HG02610 (cell line): ENCODE measurements around the gene NT5C3A.
"Not testable (repeated sequence)": the region's sequence is repeated elsewhere in the genome, so short reads cannot be mapped to it uniquely, and the experiment has no call there.

ENCODE experiments used
- ATAC-seq: cut with Tn5 transposase; IDR thresholded peaks from one replicate; pipeline ENCODE4 v1.9.1; 2021; ENCODE audit warnings: mild to moderate bottlenecking, moderate library complexity; ENCODE audit not compliant: unreplicated experiment

NT5C3A gene

GRCh38 chr7:33062023-33062781 is at the start of gene NT5C3A:
Gene NT5C3A (minus strand): TSS chr7:33062776. CDS start chr7:33062705, 71 bp downstream.
- ATAC-seq, result peak; percentile 35

DNA sequence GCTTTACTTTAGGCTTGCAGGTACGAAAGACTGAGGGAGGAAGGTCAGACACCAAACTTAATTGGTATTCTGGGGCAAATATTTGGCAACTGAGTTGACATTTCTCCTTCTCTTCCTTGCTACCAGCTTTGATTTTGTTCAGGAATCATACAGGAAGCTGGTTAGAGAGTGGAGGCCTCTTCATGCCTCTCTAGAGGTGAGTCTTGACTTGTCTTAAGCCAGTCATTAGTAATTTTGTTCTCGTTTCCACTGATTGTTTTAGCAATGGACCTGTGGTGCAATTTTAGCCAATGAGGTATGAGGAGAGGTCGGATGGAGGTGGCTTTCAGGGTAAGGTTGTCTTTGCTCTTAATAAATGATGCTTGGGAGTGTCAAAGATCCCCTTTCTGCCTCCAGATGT is 49.0 kb upstream of the NT5C3A start:
- no peak for ATAC-seq

DNA sequence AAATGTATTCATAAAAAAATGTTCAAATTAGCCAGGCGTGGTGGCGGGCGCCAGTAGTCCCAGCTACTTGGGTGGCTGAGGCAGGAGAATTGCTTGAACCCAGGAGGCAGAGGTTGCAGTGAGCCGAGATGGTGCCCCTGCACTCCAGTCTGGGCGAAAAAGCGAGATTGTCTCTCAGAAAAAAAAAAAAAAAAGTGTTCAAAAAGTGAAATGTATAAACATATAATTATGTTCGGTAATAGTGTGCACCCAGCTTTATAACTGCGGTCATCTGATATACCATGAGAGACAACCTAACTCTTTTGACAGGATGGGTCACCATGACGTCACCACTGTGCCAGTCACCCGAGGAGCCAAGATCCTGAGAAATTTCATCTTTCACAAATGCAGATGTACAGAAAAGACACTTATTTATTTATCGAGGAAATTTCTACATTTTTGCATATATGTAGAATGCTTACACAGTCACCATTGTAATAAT is 47.2 kb upstream of the NT5C3A start:
- no peak for ATAC-seq

DNA sequence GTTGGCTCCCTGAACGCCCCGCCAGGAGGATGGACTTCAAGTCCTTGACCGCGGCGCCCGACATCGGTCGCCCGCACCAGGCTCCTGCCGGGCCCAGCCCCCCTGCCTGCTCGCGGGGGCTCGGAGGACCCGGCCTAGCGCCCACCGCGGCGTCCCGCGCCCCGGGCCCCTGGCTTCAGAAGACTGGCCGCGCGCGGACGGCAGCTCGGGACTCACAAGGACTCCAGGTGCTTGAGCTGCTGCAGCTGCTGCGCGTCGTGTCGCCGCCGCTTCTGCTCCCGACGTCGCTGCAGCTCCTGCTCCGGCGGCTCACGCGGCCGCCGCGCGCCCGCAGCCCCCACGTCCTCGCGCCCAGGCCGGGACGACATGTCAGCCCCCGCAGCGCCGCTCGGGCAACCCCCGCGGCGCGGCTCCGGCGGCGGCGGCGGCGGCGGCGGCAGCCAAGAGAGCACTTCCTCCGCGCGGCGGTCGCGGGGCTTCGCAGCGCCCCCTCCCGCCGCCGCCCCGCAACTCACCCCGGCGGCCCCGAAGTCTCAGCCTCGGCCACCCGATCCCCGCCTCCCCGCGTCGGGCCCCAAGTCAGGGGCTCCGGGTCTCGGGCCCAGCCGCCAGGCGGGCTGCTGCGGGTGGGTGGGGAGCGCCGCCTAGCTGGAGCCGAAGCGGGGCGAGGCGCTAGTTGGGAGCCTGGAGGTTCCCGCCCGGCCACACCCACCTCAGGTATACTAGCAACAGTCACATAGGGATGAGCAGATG is 46.6 kb upstream of the NT5C3A start, which contains the start of gene RP9:
RP9 (minus strand) TSS at position 400 of the 753 bp plus-strand sequence; CDS start at position 368, 32 bp downstream.
- peak; percentile 85 for ATAC-seq

- no peak for ATAC-seq
These were observed 46.0 kb upstream of the NT5C3A start for GRCh38 chr7:33108554-33109004.

DNA sequence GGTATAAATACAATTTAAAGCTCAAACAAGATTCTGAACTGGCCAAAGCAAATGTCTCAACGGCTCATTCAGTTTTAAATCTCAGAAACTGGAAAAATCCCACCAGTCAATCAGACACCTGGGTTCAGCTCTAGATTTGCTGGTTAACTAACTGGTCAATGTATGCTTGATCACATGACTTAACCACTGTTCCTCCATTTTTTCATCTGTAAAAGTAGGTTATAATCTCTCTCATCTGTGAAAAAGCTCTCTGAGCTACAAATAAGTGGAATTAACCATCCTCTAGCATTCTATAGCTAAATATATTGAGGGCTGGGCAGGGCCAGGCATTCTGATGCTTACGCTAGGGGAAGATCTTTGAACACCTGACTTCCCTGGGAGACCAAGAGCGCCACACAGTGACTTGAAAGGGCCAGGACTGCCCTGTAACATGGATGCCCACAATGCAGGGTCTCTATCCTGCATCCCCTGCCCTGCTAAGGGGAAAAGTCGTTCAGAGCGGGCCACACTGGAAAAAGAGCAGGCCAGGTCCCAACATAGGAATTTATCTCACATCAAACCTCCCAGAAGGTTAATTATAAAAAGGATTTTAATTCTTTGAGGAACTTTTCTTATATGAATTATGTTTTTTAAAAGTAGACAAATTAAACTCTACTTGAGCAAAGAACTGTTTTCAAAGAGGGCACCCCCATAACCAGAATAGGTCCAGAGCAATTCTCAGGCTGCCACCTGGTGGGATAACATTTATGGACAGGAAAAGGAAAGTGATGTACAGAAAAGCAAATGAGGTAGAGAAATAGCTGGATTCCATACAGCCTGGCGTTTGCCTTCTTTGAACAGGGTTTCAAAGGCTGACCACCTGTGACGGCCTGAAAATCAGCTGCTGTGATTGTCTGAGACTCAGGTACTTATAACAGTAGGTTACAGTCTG is 44.8 kb upstream of the NT5C3A start:
- ATAC-seq, result peak; percentile 36

- ATAC-seq, result no peak
These were observed 39.3 kb upstream of the NT5C3A start for GRCh38 chr7:33101906-33102305.

- no peak for ATAC-seq
These were observed 38.2 kb upstream of the NT5C3A start for GRCh38 chr7:33100770-33101169.

DNA sequence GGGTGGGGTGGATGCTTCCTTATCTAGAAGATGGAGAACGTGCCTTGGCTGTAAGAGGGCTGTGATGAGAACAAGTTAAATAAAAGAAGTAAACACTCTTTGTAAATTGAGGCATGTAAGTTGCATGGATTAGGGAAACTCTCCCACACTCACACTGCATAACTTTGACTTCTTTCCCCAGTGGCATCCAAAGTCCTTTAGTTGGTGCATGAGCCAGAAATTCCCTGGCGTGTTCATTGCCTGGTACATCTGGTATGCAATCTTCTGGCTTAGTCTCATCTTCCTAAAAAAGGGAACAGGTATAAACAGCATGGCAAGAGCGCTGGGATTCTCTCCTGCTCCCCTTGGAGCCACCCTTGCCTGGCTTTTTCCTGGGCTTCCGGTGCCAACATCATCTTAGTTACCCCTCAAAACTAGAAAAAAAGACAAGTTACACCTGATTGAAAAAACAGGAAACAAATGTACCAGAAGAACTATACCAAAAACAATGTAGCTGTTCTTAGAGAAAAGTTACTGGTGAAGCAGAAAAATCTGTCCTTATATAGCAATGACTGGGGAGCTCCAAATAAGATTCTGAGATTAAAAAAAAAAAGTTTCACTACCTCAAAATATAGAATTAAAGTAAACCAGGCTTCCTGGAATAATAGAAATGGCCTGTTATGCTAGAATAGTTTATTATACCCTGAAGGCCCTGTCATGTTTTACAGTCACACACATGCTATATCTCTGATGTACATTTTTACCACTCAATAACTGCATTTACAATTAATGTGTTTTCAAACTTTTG is 36.8 kb upstream of the NT5C3A start:
- no peak for ATAC-seq

DNA sequence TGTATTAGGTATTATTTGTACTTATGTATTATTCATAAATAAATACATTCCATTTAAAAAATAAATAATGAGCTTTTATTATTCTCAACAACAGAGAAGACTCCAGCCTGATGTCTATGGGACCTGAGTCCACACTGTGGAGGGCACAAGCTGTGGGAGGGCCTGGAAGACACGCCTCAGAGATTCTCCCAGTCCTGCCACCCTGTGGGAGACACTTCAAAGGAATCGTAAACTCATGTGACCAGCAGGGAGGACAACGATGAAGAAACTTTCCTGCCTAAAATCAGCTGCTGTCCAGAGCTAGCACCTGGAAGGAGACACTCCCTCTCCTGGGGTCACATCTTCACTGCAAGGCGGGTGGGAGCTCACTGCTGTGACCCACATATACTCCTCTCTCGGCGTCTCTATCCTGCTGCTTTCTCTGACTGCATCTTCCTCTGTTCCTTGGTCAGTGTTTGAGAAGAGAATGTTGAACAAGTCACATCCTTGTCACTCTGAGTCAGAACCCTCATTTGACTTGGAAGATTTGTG is 32.2 kb upstream of the NT5C3A start:
- ATAC-seq, result not testable (repeated sequence)

DNA sequence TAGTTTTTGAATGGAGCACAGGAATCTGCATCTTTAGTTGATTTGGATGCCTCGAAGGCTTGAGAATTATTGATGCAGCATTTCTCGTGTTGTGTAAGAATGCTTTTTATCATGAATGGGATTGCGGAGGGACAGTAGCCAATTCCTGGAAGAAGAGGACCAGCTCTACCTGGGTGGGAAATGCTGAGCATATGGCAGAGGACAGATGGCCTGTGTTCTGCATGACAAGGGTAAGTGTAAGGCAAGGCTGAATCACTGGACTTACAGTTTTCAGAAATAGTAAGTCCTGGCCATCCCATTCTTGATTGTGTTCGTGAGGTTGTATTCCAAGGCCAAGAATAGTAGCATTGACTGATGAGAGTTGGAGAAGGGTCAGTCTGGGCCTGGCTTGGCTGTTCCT is 30.7 kb upstream of the NT5C3A start:
- ATAC-seq, result no peak

- no peak for ATAC-seq
These were observed 29.1 kb upstream of the NT5C3A start for GRCh38 chr7:33091641-33092191.

DNA sequence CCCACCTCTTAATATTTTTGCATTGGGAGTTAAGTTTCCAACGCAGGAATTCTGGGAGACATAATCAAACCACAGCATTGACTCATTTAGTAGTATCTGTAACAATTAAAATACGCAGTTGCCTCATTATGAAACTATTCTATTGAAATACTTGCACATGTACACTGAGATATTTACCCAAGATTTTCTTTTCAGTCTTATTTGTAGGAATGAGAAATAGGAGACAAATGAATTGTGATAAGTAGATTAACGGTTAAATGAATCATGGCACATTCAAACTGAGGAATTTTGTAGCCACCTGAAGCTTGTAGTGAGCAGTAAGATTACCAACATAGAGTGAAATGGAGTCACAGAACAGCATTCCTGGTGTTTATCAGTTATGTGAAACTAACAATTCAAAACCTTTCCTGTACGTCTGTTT is 28.5 kb upstream of the NT5C3A start:
- ATAC-seq, result no peak

DNA sequence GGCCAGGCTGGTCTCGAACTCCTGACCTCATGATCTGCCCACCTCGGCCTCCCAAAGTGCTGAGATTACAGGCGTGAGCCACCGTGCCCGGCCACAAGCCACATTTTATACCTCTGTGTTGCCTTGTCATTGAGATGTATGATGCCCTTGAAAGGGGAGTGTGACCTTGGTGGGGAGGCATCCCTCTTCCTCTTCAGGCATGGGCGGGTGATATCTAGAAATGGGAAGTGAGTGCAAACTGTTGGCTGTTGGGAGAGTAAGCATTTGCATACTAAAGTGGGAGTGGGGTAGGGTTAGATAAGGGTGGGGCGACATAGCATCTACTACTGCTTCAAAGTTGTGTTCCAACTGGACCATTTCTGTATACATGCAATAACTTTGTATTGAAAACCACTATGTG is 26.6 kb upstream of the NT5C3A start:
- ATAC-seq, result no peak

GRCh38 chr7:33087858-33088257 is 25.3 kb upstream of the NT5C3A start:
- ATAC-seq, result no peak

GRCh38 chr7:33087356-33087755 is 24.8 kb upstream of the NT5C3A start:
- no peak for ATAC-seq

GRCh38 chr7:33079763-33080690 is 17.5 kb upstream of the NT5C3A start:
- no peak for ATAC-seq

- ATAC-seq, result no peak
These were observed 16.5 kb upstream of the NT5C3A start for GRCh38 chr7:33079096-33079495.
